Measurements from ENCODE around the gene TKTL2.

DNA sequence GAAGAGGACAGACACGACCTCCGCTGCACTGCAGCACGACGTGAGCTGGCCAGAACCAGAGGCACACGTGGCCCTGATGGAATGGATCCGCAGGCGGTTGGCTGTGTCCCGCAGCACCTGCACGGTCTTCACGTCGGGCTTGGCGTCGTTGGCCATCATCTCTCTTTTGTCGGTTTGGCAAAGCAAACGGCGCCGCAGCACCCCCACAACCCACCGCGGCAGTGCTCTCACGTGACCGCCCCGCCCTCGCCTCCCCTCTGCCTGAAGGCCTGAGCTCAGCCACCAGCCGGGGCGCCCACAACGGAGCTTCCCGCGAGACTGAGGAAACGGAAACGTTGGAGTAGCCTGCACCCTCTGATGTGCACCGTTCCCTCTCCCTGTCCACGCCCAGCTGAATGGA lies at the start of gene TKTL2:
- TF ChIP-seq, protein P1, sequence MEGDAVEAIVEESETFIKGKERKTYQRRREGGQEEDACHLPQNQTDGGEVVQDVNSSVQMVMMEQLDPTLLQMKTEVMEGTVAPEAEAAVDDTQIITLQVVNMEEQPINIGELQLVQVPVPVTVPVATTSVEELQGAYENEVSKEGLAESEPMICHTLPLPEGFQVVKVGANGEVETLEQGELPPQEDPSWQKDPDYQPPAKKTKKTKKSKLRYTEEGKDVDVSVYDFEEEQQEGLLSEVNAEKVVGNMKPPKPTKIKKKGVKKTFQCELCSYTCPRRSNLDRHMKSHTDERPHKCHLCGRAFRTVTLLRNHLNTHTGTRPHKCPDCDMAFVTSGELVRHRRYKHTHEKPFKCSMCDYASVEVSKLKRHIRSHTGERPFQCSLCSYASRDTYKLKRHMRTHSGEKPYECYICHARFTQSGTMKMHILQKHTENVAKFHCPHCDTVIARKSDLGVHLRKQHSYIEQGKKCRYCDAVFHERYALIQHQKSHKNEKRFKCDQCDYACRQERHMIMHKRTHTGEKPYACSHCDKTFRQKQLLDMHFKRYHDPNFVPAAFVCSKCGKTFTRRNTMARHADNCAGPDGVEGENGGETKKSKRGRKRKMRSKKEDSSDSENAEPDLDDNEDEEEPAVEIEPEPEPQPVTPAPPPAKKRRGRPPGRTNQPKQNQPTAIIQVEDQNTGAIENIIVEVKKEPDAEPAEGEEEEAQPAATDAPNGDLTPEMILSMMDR (IDR thresholded peaks at IDR 0.05; ENCODE audit: insufficient read depth, low read length) = no peak
- TF ChIP-seq SPI1 (IDR thresholded peaks at IDR 0.05; ENCODE audit: borderline replicate concordance, low read depth) (no peak), GABPA (IDR thresholded peaks at IDR 0.05; ENCODE audit: low read depth) (no peak), POLR2AphosphoS5 (IDR thresholded peaks at IDR 0.05; ENCODE audit: low read depth) (no peak)
- TF ChIP-seq, protein P2, sequence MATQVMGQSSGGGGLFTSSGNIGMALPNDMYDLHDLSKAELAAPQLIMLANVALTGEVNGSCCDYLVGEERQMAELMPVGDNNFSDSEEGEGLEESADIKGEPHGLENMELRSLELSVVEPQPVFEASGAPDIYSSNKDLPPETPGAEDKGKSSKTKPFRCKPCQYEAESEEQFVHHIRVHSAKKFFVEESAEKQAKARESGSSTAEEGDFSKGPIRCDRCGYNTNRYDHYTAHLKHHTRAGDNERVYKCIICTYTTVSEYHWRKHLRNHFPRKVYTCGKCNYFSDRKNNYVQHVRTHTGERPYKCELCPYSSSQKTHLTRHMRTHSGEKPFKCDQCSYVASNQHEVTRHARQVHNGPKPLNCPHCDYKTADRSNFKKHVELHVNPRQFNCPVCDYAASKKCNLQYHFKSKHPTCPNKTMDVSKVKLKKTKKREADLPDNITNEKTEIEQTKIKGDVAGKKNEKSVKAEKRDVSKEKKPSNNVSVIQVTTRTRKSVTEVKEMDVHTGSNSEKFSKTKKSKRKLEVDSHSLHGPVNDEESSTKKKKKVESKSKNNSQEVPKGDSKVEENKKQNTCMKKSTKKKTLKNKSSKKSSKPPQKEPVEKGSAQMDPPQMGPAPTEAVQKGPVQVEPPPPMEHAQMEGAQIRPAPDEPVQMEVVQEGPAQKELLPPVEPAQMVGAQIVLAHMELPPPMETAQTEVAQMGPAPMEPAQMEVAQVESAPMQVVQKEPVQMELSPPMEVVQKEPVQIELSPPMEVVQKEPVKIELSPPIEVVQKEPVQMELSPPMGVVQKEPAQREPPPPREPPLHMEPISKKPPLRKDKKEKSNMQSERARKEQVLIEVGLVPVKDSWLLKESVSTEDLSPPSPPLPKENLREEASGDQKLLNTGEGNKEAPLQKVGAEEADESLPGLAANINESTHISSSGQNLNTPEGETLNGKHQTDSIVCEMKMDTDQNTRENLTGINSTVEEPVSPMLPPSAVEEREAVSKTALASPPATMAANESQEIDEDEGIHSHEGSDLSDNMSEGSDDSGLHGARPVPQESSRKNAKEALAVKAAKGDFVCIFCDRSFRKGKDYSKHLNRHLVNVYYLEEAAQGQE (IDR thresholded peaks at IDR 0.05; ENCODE audit: insufficient replicate concordance, low read depth) = no peak
